Vagina (tissue), 2 donors: Measurements from ENCODE around the gene TMPRSS5. TPM values are rescaled to one million over a fixed set of nuclear protein-coding genes. Genes with fewer than 3 reads are reported as not detected.
"Not testable (repeated sequence)": the region's sequence is repeated elsewhere in the genome, so short reads cannot be mapped to it uniquely, and the experiment has no call there.

Experiments
- DNase-seq, 2 donors: peaks; one replicate each; pipeline ENCODE4 v3.0.0-alpha.2; 2017; ENCODE audit errors: extremely low spot score in 2 of 2
- H3K27ac ChIP-seq: fragments of 200-600 bp; sonication (generic); one replicate; pipeline ENCODE4 v1.5.1; 2019
- H3K27me3 ChIP-seq: fragments of 200-600 bp; sonication (generic); one replicate; pipeline ENCODE4 v1.5.1; 2019
- H3K36me3 ChIP-seq, 2 donors: fragments of 200-600 bp; sonication (generic); one replicate each; pipeline ENCODE4 v1.5.1; 2017 to 2019
- H3K4me1 ChIP-seq: fragments of 200-600 bp; sonication (generic); one replicate; pipeline ENCODE4 v1.5.1; 2019
- H3K4me3 ChIP-seq, 2 donors: fragments of 200-600 bp; sonication (generic); 1 replicate in 1 of 2; 2 replicates in 1 of 2; pipeline ENCODE4 v1.5.1; 2016 to 2019
- H3K9me3 ChIP-seq: fragments of 200-600 bp; sonication (generic); one replicate; pipeline ENCODE4 v1.5.1; 2019
- POLR2A ChIP-seq, 2 donors: fragments of 450-650 bp; IDR thresholded peaks; one replicate each; pipeline ENCODE4 v1.6.1; 2017; ENCODE audit warnings: antibody characterized with exemption in 2 of 2, mild to moderate bottlenecking in 2 of 2, moderate library complexity in 2 of 2
- POLR2AphosphoS5 ChIP-seq, 2 donors: sonication (generic); formaldehyde crosslinking; IDR thresholded peaks; one replicate each; pipeline ENCODE4 v1.9.0; 2017; ENCODE audit warnings: antibody characterized with exemption in 2 of 2, mild to moderate bottlenecking in 2 of 2, low read depth in 1 of 2; ENCODE audit not compliant: insufficient read depth in 1 of 2
- intact Hi-C: fragments of 100-400 bp; cut with DNase I; formaldehyde crosslinking; loops from one replicate; pipeline ENCODE4 v1.15.1; 2023
- total RNA-seq: library from RNA; depleted of rRNA; stranded (reverse); fragments of >200 nt; gene quantifications from one replicate; pipeline ENCODE4 v1.2.3, GENCODE V29; 2016
- TF ChIP-seq, protein P1 (sequence below), 3 experiments: fragments of 450-650 bp in 2 of 3; fragments of 200-600 bp in 1 of 3; sonication (generic) in 1 of 3; IDR thresholded peaks; one replicate each; pipeline ENCODE4 v1.5.1; 2017 to 2019; ENCODE audit warnings: antibody characterized with exemption in 3 of 3, mild to moderate bottlenecking in 2 of 3, moderate library complexity in 2 of 3

TMPRSS5 gene
- total RNA-seq, 1 donor from 2014 or later, result not detected

DNA sequence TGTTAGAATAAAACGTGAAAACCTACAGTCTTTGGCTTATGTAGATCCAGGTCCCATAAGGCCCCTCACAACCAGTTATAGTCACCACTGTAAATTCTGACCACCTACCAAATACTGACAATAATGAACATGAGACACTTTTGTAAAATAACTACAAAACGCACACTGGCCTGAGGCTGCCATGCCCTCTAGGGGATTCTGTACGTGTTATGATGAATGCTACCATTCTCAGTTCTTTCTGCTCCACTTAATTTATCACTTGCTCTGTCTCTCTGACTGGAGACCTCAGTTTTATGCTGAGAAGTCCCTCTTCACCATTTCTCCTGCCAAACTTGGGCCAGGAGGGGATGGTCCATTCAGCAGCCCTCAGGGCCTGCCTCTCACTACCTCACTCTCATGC is 18.7 kb upstream of the TMPRSS5 start:
- Histone ChIP-seq H3K4me3 (no peak overlapping the region), H3K4me1 (no peaks in the 10 kb centered on the region), H3K9me3 (no peaks in the 10 kb centered on the region), H3K27ac (no peak overlapping the region), H3K27me3 (no peaks in the 10 kb centered on the region), H3K36me3 (no peaks in the 10 kb centered on the region)
- no peak for DNase-seq
- TF ChIP-seq POLR2AphosphoS5 (IDR thresholded peaks at IDR 0.05; ENCODE audit: insufficient read depth in 1 of 2, low read depth in 1 of 2) (no peak), POLR2A (IDR thresholded peaks at IDR 0.05) (no peak)
- TF ChIP-seq, protein P1, sequence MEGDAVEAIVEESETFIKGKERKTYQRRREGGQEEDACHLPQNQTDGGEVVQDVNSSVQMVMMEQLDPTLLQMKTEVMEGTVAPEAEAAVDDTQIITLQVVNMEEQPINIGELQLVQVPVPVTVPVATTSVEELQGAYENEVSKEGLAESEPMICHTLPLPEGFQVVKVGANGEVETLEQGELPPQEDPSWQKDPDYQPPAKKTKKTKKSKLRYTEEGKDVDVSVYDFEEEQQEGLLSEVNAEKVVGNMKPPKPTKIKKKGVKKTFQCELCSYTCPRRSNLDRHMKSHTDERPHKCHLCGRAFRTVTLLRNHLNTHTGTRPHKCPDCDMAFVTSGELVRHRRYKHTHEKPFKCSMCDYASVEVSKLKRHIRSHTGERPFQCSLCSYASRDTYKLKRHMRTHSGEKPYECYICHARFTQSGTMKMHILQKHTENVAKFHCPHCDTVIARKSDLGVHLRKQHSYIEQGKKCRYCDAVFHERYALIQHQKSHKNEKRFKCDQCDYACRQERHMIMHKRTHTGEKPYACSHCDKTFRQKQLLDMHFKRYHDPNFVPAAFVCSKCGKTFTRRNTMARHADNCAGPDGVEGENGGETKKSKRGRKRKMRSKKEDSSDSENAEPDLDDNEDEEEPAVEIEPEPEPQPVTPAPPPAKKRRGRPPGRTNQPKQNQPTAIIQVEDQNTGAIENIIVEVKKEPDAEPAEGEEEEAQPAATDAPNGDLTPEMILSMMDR (IDR thresholded peaks at IDR 0.05), result no peak
- intact Hi-C loops, result no loop called here

DNA sequence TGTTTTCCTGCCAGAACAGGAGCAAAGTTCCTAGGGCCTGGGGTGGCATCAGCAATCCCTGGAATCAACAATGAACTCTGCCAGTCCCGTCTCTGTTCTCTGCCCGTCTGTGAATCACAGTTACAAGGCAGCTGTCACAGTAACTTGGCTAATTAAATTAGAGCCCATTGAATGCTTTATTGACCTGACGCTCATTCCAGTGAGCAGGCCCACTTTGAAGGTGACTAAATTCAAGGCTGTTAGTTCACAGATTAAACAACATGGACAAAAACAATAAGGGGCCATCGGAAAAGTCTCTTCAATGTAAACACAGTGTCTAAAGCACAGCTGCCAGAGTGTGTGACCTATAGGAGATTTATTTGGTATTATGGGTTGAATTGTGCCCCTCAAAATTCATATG is 17.7 kb upstream of the TMPRSS5 start:
- H3K4me1 ChIP-seq, result no peaks in the 10 kb centered on the region
- H3K27ac ChIP-seq, result no peak overlapping the region
- no peaks in the 10 kb centered on the region for H3K9me3 ChIP-seq
- H3K27me3 ChIP-seq, result no peaks in the 10 kb centered on the region
- intact Hi-C loops, result no loop called here
- TF ChIP-seq POLR2A (IDR thresholded peaks at IDR 0.05) (no peak), POLR2AphosphoS5 (IDR thresholded peaks at IDR 0.05; ENCODE audit: insufficient read depth in 1 of 2, low read depth in 1 of 2) (no peak)
- TF ChIP-seq, protein P1 (IDR thresholded peaks at IDR 0.05), result no peak
- H3K4me3 ChIP-seq, result no peak overlapping the region
- no peak for DNase-seq
- no peaks in the 10 kb centered on the region for H3K36me3 ChIP-seq

DNA sequence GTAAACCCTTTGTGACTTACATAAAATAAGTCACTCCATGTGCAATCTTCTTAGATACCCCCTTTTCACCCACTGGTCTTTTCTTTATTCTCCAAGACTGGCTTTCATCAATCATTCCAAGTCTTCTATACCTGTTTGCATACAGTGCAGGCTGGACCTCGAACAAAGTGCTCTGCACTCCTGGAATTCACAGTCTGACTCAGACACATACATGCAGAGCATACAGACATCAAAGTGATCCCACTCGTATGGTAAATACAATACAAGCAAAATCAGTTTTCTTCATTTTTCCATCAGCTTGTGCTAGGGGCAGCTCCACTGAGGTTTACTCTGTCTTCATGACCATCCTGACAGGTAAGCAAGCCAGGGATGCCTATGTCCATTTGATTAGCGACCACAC is 16.8 kb upstream of the TMPRSS5 start:
- TF ChIP-seq, protein P1 (IDR thresholded peaks at IDR 0.05), result no peak
- TF ChIP-seq POLR2A (IDR thresholded peaks at IDR 0.05), result no peak
- TF ChIP-seq POLR2AphosphoS5 (IDR thresholded peaks at IDR 0.05; ENCODE audit: insufficient read depth in 1 of 2, low read depth in 1 of 2), result no peak
- intact Hi-C loops, result no loop called here

DNA sequence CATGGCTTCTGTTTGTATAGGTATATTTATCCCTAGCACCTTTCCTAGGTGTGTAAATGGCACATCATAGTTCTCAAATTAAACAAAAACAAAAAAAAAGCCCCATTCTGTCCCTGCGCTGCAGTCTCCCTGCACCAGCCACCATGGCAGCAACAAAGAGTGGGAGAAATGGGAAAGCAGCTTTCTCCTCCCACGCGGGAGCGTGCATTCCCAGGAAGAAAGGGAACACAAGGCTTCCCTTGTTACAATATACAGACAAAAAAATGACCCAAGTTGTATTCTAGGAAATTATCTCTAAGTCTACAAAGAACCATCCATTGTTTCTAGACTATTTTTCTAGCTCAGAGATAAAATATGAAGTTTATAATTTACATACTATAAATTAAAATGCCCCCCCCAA is 16.1 kb upstream of the TMPRSS5 start:
- Histone ChIP-seq H3K9me3 (no peaks in the 10 kb centered on the region), H3K4me1 (no peaks in the 10 kb centered on the region), H3K36me3 (no peaks in the 10 kb centered on the region), H3K27me3 (no peaks in the 10 kb centered on the region), H3K27ac (no peak overlapping the region), H3K4me3 (no peak overlapping the region)
- no peak for DNase-seq
- intact Hi-C loops, result no loop called here
- TF ChIP-seq POLR2AphosphoS5 (IDR thresholded peaks at IDR 0.05; ENCODE audit: insufficient read depth in 1 of 2, low read depth in 1 of 2) (no peak), POLR2A (IDR thresholded peaks at IDR 0.05) (no peak)
- TF ChIP-seq, protein P1 (IDR thresholded peaks at IDR 0.05), result no peak

More for the DNA sequence above, 16.8 kb upstream of the TMPRSS5 start:
- Histone ChIP-seq H3K27me3 (no peaks in the 10 kb centered on the region), H3K36me3 (no peaks in the 10 kb centered on the region), H3K27ac (no peak overlapping the region), H3K9me3 (no peaks in the 10 kb centered on the region), H3K4me3 (no peak overlapping the region), H3K4me1 (no peaks in the 10 kb centered on the region)
- DNase-seq, result no peak

DNA sequence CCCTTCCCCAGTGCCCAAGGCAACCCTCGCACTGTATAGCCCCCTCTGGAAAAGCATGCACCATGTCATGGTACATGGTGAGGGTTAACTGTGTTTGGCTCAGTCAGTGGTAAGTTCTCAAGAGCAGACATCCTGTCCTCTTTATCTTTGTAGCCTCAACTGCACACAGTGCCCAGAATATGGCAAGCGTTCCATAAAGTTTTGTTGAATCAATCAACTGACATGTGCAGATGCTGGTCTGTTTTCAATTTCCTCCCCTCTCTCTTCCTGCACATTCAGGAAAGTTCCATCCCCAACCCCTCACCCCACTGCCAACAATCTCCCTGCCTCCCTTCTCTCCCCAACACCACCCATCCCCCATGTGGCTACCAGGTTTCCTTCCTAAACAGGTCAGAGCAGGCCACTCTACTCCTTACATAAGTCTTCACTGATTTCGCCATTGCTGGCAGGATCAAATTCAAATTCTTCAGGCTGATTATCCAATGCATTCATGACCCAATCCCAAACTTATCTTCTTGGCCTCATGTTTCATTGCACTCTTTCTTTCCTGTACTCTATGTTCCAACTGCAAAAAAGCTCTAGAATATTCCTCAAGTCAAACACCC is 15.5 kb upstream of the TMPRSS5 start:
- intact Hi-C loops, result no loop called here
- TF ChIP-seq POLR2AphosphoS5 (IDR thresholded peaks at IDR 0.05; ENCODE audit: insufficient read depth in 1 of 2, low read depth in 1 of 2) (no peak), POLR2A (IDR thresholded peaks at IDR 0.05) (no peak)
- TF ChIP-seq, protein P1 (IDR thresholded peaks at IDR 0.05), result no peak

DNA sequence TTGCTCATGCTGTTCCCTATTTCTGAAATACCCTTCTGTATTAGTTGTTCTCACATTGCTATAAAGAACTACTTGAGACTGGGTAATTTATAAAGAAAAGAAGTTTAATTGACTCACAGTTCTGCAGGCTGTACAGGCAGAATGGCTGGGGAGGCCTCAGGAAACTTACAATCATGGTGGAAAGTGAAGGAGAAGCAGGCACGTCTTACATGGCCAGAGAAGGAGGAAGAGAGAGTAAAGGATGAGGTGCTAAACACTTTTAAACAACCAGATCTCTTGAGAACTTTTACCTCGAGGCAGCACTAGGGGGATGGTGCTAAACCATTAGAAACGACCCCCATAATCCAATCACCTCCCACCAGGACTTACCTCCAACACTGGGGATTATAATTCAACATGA is 14.4 kb upstream of the TMPRSS5 start:
- H3K27me3 ChIP-seq, H3K27ac ChIP-seq, intact Hi-C loops, DNase-seq, H3K4me1 ChIP-seq, H3K4me3 ChIP-seq, H3K9me3 ChIP-seq, H3K36me3 ChIP-seq: not testable (repeated sequence)

More for the DNA sequence above, 15.5 kb upstream of the TMPRSS5 start:
- Histone ChIP-seq H3K27ac (no peak overlapping the region), H3K27me3 (no peaks in the 10 kb centered on the region), H3K4me3 (no peak overlapping the region), H3K4me1 (no peaks in the 10 kb centered on the region), H3K9me3 (no peaks in the 10 kb centered on the region), H3K36me3 (no peaks in the 10 kb centered on the region)
- DNase-seq, result no peak
